GM18502 (cell line): ENCODE data around the gene TAB2.
A peak's percentile ranks its signal among the peaks of the same experiment; 100 is the strongest.

Experiments
- ATAC-seq: cut with Tn5 transposase; IDR thresholded peaks from one replicate; pipeline ENCODE4 v1.9.1; 2021; ENCODE audit warnings: mild to moderate bottlenecking; ENCODE audit not compliant: unreplicated experiment, poor library complexity

Gene TAB2

DNA sequence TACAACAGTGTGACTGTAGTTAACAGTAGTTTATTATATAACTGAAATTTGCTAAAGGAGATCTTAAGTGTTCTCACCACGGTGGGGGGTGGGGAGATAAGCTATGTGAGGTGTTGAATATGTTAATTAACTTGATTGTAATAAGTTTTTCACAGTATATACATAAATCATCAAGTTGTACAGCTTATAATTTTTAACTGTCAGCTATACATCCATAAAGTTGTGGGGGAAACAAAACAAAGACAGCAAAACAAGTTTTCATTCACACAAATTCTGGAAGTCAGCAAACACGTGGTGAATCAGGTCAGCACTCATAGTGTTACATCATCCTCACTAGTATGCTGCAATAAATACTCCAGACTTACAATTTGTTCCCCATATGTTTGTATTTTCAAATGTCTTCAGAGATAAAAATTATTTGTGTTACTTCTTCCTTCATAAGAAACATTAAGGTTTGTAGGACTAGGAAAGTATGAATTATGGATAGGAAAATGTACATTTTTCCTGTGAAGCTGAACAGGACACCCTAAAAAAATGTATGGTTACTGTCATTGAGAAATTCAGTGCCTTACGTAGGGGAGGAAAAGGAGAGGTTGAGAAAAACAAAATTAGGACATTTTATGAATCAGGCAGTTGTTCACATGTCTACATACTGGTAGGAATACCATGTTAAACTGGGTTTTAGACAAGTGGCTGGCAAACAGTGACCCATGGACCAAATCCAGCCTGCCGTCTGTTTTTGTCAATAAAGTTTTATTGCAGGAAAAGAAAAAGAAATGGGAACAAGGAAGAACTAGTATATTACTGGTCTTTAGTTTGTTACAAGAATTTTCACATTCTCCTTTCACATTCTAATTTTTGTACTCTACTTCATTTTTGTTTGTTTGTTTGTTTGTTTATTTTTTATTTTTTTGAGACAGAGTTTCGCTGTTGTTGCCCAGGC lies 88.6 kb downstream of the TAB2 start:
- no peak for ATAC-seq

DNA sequence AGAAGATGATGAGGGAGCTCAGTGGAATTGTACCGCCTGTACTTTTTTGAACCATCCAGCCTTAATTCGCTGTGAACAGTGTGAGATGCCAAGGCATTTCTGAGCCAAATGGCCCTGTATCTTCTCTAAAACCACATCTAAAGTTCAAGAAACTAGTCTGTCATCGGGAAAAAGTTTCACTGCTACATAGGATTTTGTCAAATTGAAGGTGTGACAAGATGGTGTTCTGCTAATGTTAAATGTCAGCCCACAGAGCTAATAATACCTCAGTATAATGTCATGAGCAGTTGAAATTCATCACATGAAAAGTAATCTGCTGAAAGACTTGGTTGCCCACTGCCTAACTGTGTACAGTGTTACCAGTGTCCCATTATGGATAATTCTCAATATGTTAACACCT lies 92.1 kb downstream of the TAB2 start:
- no peak for ATAC-seq

DNA sequence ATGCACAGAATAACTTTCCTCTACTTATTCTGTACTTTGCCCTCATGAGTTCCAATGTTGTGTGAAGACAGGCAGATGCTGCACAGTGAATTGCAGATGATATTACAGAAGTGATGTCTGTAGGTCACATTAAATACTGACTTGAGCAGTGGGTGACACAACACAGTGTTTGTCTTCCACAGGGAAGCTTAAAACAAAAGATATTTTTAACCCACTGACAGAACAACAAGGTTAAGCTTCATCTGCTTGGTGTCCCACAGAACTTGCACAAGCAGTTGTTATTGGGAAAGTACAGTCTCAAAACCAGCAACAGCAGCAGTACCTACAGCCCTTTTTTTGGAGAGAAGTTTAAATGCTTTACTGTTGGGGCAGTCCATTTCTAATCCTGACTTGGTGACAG lies 93.0 kb downstream of the TAB2 start:
- no peak for ATAC-seq

DNA sequence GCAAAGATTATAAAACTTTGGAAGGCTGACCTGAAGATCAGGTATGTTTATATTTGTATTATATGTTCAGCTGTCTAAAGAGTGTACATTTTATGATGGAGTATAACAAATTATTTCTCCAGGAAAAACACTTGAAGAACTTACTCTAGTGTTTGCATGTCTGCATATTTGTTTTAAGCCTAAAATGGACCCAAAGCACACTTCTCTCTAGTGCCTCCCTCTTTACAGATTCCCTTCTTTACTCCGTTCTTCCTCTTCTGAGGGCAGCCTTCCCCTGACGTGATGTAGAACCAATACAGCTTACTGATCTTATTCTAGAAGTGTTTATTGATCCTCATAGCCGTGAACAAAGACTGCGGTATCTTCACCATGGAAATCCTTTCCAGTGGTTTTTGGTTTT lies 96.5 kb downstream of the TAB2 start:
- no peak for ATAC-seq

DNA sequence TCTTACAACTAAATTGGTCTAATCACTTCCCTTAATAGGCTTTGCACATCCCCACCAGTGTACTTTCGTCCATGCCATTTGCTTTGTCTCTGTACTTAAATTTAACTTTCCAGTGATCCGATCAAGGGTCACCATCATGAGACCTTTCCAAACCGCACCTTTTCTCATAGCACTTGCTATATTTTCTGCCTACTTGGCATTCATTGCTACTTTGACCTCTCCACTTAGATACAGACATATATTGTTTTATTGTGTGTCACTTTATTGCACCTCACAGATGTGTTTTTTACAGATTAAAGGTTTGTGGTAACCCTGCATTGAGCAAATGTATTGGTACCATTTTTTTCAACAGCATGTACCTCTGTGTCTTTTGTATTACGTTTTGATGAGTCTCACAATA lies 97.3 kb downstream of the TAB2 start:
- no peak for ATAC-seq

DNA sequence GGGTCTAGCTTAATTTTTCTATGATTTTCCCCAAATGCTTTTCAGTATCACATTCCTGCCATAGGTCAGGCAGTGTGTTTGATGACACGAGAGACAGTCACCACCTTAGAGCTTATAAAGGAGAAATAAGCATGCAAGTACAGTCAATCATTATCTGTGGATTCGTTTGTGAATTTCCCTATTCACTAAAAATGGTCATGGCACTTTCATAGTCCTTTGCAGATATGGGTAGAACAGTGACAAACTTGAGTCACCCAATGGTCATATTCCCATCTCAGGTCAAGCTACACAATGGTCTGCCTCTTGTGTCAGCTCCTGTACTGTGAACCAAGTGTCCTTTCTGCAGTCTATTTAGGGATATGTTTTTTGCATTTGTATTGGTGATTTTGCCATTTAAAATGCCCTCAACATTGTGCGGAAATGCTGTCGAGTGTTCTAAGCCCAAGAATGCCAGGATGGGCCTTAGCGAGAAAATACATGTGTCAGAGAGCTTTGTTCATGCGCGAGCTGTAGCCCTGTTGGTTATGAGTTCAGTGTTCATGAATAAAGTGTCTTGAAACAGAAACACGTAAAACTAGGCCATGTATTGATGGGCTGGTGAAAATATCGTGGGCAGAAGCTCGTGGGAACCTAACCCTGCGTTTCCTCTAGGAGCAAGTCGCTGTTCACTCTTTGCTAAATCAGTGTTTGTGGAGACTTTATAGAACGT lies 102.3 kb downstream of the TAB2 start:
- ATAC-seq: no peak

DNA sequence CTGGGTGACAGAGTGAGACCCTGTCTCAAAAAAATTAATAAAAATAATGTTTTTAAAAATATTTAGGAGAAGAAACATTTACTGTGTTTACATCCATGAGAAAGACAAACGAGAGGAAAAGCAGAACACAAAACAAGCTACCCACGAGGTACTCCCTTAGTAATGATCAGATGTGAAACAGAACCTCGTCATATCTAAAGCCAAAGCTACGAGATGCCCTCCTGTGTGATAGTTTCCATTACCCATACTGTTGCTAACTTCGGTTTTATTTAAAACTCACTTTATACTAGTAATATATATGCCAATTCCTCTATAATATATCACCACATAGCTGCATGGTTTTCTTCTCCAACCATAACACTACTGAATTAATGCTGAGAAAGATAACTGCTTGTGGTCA lies 103.6 kb downstream of the TAB2 start:
- no peak for ATAC-seq

DNA sequence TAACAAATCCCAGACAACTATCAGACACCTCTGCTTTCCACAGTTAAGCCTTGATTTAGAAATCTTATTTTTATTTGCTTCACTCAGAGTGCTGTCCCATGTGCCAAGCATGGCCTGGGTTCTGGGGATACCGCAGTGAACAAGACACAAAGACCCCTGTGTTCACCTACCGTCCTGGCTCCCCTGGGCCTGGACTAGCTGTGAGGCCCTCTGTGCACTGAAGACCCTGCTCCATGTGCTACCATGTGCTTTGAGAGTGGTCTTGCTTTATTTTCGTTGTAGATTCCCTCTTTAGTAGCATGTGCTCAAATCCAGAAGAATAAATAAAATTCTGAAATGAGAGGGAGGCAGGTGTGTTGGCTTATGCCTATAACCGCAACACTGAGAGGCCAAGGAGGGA lies 105.1 kb downstream of the TAB2 start:
- ATAC-seq: no peak

DNA sequence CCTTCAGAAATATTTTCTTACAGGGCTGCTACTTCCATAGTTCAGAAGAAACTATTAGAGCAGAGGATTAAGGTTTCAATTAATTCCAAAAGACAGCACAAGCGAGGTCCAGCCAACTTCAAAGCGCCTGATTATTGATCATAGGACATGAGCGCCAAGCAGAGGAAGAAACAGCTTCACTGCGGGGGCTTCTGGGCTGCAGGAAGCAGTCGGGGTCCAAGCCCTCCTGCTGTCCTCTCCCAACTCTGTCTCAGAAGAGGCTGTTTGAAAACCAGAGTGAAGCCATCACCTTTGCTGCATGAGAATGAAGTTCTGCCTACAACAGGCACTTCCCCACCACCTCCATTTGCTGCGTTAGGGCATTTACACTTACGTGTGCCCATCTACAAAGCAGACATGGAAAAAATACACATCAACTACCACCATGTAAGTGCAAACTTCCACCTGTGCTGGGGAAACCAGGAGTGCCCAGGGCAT lies 106.5 kb downstream of the TAB2 start:
- no peak for ATAC-seq

DNA sequence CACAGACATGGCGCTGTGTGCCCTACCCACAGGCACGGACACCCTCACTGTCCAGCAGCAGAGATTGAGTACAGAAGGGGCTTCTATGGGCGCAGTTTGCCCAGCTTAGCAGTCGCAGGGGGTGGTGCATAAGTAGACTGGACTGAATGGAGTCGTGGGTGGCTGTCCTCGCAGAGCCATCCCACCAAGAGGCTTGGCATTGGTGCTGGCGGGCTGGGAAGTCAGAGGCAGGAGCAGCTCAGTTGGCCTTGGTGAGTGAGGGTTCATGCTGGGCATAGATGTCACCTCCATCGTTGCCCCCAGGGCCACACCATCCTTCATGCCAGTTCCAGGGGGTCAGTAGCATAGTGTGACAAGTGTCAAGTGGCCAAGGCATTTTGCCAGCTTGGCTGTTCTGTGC lies 107.7 kb downstream of the TAB2 start:
- no peak for ATAC-seq

DNA sequence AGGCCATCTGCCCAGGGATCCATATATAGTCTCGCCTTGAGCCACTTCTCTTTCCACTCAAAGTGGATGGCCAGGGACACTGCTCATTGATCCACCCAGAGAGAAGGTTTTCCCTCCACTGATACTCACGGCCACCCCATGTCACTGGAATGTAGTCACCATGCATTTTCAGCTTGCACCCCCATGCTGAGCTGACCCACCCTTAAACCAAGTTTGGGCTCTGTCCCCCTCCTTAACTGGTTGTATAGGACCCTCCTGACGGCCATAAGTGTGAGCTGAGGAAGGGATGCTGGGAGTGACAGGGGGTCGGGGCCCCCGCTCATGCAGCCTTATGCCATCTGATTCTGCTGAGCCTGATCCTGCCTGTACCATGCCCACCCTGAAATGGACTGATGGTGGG lies 108.2 kb downstream of the TAB2 start:
- no peak for ATAC-seq

DNA sequence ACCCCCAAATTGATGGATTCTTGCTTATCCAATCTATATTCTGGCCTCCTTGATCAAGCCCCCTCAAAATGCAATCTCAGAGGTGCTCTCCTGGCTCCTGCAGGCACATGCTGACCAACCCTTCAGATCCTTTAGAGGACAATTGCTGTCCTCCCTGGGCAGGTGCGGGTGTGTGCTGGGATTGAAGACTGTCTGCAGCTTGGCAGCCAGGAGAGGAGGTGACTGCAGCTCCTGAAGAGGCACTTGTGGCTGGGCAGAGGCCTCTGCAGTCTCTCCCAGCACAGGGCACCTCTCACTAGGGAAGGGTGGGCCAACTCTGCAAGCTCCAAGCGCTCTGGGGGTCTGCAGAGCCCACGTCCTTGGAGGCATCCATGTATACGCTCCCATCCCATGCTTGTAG lies 111.1 kb downstream of the TAB2 start:
- no peak for ATAC-seq

DNA sequence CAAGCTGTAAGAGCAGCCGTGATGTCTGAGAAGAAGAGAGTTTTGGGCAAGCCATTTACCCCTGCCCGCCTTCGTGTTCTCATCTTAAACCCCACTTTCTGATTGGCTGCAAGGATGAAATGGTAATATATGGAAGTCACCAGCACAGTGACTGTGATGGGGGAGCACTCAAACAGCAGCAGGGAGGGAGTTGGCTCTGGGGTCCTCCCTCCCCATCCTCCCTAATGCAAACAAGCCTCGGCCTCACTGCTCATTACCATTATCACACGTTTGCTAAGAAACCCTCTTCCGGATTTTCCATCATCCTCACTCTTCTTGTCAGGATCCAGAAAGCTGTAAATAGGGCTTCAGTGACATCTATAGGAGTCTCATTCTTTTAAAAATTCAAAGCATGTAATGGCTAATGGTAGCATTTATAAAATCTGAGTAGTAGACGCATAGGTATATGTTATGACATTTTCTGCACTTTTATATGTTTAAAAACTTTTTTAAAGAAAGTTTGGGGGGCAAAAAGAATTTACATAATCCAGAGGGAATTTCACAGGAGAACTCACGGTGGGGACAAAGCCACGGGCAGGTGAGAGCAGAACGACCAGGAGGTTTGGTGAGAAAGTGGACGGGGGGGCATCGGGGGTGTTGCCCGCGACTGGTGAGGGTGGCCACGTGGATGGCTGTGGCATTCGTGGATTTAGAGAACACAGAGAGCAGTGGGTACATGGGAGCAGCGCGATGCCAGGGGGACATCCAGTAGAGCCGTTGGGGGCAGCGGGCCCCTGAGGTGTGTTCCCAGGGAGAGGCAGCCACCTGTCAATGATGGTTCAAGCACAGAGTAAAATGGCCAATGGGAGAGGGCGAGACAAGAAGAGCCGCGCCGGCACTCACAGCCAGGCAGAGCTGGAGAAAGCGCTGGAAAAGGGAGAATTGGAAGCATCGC lies 112.2 kb downstream of the TAB2 start:
- no peak for ATAC-seq

DNA sequence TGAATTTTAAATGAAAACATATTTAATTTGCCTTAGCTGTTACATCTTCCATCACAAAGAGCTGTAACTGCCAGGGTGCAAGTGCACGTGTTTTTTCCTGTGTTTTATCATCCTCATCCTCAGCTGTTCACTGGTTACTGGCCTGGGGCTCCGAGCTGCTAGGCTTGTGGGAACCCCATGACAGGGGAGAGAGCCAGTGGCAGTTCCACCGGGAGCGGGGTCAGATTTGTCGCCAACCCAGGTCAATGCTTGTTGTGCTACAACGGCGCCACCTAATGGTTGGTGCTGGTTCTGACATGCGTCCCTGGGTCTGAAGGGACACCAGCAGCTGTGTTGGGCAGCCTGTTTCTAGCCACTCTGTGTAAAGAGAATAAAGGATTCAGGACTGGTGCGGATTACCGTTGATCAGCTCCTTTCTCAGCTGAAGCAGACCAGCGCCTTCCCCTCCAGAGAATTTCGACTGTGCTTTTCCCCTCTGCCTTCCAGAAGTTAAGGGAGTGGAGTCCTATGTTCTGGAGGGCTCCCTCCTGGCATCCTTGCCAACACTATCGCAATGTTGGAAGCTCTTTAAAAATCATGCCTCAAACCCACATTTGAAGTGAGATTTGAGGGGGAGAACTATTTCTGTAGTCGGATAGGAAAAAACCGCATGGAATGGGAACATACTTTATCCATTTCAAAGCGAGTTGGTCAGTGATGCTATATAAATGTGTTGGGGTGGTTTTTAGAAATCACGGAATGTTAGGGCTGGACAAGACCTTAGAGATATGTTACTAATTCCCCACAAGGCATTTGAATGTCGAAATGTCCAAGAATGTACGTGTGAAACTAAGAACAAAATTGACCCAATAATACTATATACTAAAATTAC lies 114.6 kb downstream of the TAB2 start:
- peak; percentile 89 for ATAC-seq

DNA sequence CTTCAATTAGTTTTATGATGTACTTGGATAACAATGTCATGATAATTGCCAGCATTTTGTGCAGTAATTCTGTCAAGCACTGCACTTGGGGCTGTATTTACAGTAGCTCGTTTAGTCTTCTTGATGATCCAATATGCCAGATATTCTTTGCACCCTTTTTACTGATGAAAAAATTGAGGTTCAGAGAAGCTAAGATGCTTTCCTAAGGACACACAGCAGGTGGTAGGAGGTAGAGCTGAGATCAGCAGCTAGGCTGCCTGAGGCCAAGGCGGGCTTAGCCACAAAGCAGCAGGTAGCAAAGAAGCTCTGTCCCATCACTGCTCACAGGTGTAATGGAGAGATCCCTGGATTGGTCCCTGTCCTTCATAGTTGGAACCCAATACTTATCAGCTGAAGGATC lies 115.9 kb downstream of the TAB2 start:
- no peak for ATAC-seq

DNA sequence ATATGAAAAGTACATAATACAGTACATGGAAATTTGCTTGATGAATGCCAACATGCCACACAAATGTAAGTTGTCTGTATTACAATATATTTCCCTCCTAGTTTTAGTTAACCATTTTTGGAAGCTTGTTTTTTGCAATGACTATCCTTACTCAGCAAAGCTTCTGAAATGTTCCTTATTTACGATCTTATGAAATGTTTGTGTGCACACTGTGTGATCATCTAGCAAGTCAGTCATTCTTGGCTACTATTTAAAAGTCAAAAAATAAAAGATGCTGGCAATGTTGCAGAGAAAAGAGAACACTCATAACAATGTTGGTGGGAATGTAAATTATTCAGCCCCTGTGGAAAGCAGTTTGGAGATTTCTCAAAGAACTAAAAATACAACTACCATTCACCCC lies 116.4 kb downstream of the TAB2 start:
- no peak for ATAC-seq

DNA sequence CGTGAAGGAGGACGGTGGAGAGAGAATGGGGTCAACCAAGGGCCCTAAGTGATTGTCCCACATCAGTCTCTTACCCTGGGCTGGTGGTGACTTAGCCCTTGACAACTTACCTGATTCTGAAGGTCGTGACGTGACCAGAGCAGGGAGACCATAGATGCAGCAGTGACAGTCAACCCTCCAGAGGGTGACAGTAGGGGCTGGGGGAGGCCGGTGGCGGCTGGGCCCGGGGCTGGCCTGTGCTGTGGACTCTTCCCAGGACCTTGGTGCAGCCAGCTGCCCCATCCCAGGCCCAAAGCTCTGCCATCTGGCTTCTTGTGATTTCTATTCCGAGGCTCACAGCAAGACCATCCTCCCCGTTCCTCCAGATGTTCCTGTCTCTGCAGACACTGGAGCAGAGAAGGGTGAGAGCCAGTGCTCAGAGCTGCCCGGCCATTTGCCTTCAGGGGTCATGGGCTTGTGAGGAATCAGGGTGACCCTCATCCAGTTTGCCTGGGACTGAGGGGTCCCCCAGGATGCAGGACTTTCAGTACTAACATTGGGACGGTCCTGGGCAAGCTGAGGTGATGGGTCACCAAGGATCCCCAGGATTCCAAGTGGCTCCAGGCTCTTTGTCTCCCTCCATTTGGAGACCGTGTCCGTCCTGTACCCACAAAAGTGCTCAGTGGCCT lies 118.5 kb downstream of the TAB2 start:
- no peak for ATAC-seq

DNA sequence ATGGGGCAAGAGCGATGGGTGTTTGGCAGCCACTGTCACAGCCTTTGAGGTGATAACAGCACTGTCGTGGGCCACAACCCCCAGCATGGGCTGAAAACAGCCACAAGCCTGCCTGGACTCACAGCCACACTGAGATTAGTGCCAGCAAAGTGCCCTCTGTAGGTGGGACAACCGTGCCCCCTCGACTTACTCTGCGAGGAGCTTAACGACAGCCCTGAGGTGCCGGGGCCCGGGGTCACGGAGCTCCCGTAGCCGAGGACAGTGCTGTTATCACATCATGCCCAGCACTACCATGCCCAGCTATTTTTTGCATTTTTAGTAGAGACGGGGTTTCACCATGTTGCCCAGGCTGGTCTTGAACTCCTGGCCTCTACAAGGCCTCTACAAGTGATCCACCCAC lies 119.1 kb downstream of the TAB2 start:
- ATAC-seq: no peak

DNA sequence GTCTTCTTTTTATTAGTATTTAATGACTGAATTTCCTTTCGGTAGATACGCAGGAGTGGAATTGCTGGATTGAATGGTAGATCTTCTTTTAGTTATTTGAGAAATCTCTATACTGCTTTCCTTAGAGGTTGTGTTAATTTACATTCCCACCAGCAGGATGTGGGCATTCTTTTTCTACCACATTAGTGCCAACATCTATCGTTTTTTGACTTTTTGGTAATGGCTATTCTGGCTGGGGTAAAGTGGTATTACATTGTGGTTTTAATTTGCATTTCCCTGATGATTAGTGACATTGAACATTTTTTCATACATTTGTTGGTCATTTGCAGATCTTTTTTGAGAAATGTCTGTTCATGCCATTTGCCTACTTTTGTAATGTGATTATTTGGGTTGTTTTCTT lies 119.7 kb downstream of the TAB2 start:
- no peak for ATAC-seq
